Neural cell (in vitro differentiated cells): ENCODE measurements around the gene RC3H1. TPM values are rescaled to one million over a fixed set of nuclear protein-coding genes. Genes with fewer than 3 reads are reported as not detected.

Experiments used
- H2AFZ ChIP-seq: fragments of 200-600, 300-800 bp; sonication (generic), shearing (Covaris generic); 2 replicates; pipeline ENCODE4 v1.6.0; 2014; ENCODE audit warnings: low read depth, mild to moderate bottlenecking, antibody characterized with exemption, low read length, moderate library complexity
- H3F3A ChIP-seq: fragments of 200-600 bp; shearing (Covaris generic); 2 replicates; pipeline ENCODE4 v1.6.1; 2016; ENCODE audit warnings: mild to moderate bottlenecking, moderate library complexity, mixed read lengths, antibody characterized with exemption, low read length; ENCODE audit not compliant: insufficient read depth, poor library complexity, severe bottlenecking
- H3K27ac ChIP-seq: fragments of 200-600, 300-800 bp; sonication (generic), shearing (Covaris generic); 2 replicates; pipeline ENCODE4 v1.5.1; 2014; ENCODE audit warnings: mild to moderate bottlenecking, low read length, moderate library complexity
- H3K27me3 ChIP-seq: fragments of 300-800, 200-600 bp; sonication (generic), shearing (Covaris generic); 2 replicates; pipeline ENCODE4 v1.6.0; 2014; ENCODE audit warnings: mild to moderate bottlenecking, low read depth, low read length, moderate library complexity; ENCODE audit not compliant: insufficient read depth
- H3K36me3 ChIP-seq: fragments of 300-800, 200-600 bp; sonication (generic), shearing (Covaris generic); 2 replicates; pipeline ENCODE4 v1.5.1; 2014; ENCODE audit warnings: mild to moderate bottlenecking, antibody characterized with exemption, low read length, moderate library complexity; ENCODE audit not compliant: insufficient read depth
- H3K4me2 ChIP-seq: fragments of 300-800, 200-600 bp; sonication (generic), shearing (Covaris generic); 2 replicates; pipeline ENCODE4 v1.6.0; 2014; ENCODE audit warnings: mild to moderate bottlenecking, low read length
- H3K4me3 ChIP-seq: fragments of 300-800, 200-600 bp; sonication (generic), shearing (Covaris generic); 2 replicates; pipeline ENCODE4 v1.5.1; 2014; ENCODE audit warnings: mild to moderate bottlenecking, low read length, moderate library complexity
- H3K79me2 ChIP-seq: fragments of 200-600 bp; shearing (Covaris generic); replicated peaks from 2 replicates; pipeline ENCODE4 v1.6.0; 2014; ENCODE audit warnings: mild to moderate bottlenecking, low read length, moderate library complexity; ENCODE audit not compliant: insufficient read depth
- H3K9ac ChIP-seq: fragments of 300-800, 200-600 bp; sonication (generic), shearing (Covaris generic); 2 replicates; pipeline ENCODE4 v1.6.1; 2016; ENCODE audit warnings: mild to moderate bottlenecking, low read length, mixed read lengths
- H3K9me2 ChIP-seq: fragments of 200-600 bp; shearing (Covaris generic); 2 replicates; pipeline ENCODE4 v1.6.1; 2016; ENCODE audit warnings: mild to moderate bottlenecking, low read length, mixed read lengths; ENCODE audit not compliant: insufficient read depth
- H3K9me3 ChIP-seq: fragments of 200-600, 300-800 bp; sonication (generic), shearing (Covaris generic); 2 replicates; pipeline ENCODE4 v1.6.1; 2016; ENCODE audit warnings: mild to moderate bottlenecking, mixed run types, low read length, moderate library complexity, mixed read lengths
- H4K20me1 ChIP-seq: fragments of 200-600 bp; shearing (Covaris generic); 2 replicates; pipeline ENCODE4 v1.6.1; 2016; ENCODE audit warnings: mild to moderate bottlenecking, mixed run types; ENCODE audit not compliant: insufficient read depth
- EP300 ChIP-seq: fragments of 450-650 bp; conservative IDR thresholded peaks from 2 replicates; pipeline ENCODE4 v1.6.1; 2014; ENCODE audit warnings: antibody characterized with exemption, mild to moderate bottlenecking, moderate library complexity; ENCODE audit not compliant: poor library complexity, severe bottlenecking
- EZH2 ChIP-seq: fragments of 200-600, 300-800 bp; shearing (Covaris generic), sonication (generic); IDR thresholded peaks from 2 replicates; pipeline ENCODE4 v1.6.1; 2014; ENCODE audit warnings: antibody characterized with exemption, low read length, borderline replicate concordance, mild to moderate bottlenecking; ENCODE audit not compliant: insufficient read depth, poor library complexity, severe bottlenecking
- MXI1 ChIP-seq: fragments of 450-650 bp; conservative IDR thresholded peaks from 2 replicates; pipeline ENCODE4 v1.6.1; 2014; ENCODE audit warnings: antibody characterized with exemption, mild to moderate bottlenecking; ENCODE audit not compliant: poor library complexity, severe bottlenecking
- POLR2AphosphoS5 ChIP-seq: IDR thresholded peaks from 2 replicates; pipeline ENCODE4 v1.6.1; 2012
- RAD21 ChIP-seq: fragments of 450-650 bp; conservative IDR thresholded peaks from 2 replicates; pipeline ENCODE4 v1.6.1; 2014; ENCODE audit warnings: antibody characterized with exemption, mild to moderate bottlenecking, moderate library complexity
- SMC3 ChIP-seq: fragments of 450-650 bp; conservative IDR thresholded peaks from 2 replicates; pipeline ENCODE4 v1.6.1; 2014; ENCODE audit warnings: antibody characterized with exemption, mild to moderate bottlenecking, moderate library complexity; ENCODE audit not compliant: poor library complexity
- TAF1 ChIP-seq: IDR thresholded peaks from 2 replicates; pipeline ENCODE4 v1.6.1; 2012; ENCODE audit warnings: low read depth
- polyA plus RNA-seq: library from polyadenylated mRNA; depleted of rRNA; stranded (reverse); fragments of >200 nt; gene quantifications from 2 replicates; pipeline ENCODE4 v1.2.3, GENCODE V29; 2014
- TF ChIP-seq, protein P1 (sequence below): IDR thresholded peaks from 2 replicates; pipeline ENCODE4 v1.6.1; 2012; ENCODE audit warnings: borderline replicate concordance
- TF ChIP-seq, protein P2 (sequence below): fragments of 450-650 bp; IDR thresholded peaks from 2 replicates; pipeline ENCODE4 v1.5.1; 2014; ENCODE audit warnings: antibody characterized with exemption, mild to moderate bottlenecking, moderate library complexity; ENCODE audit not compliant: poor library complexity, severe bottlenecking

Gene RC3H1
- polyA plus RNA-seq, 1 donor from 2014 or later = 12.8 TPM

DNA sequence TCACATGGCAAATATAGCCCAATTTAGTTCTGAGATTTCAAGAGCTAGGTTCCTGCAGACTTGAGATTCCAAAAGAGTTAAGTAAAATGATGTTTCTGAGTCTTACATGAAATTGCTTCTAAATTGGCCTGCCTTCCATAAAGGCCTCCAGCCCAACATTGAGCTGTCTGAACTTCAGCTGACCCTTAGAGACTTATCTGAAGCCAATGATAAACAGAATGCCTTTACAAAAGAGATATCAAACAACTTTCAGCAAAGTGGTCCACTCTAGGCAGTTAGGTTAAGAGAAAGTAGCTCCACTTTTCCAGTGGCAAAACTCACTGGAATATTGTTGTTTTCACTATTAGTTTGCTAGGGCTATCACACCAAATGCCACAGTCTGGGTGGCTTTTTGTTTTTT, 6.3 kb upstream of the RC3H1 start:
- Histone ChIP-seq H3K27ac (no peak overlapping the region), H3K9ac (no peak overlapping the region), H3K9me3 (no peaks in the 10 kb centered on the region), H3F3A (no peaks in the 10 kb centered on the region), H4K20me1 (no peaks in the 10 kb centered on the region), H3K36me3 (no peaks in the 10 kb centered on the region), H3K9me2 (no peaks in the 10 kb centered on the region), H3K4me3 (no peak overlapping the region), H3K79me2 (no peaks in the 10 kb centered on the region), H2AFZ (no peak overlapping the region), H3K4me2 (no peak overlapping the region), H3K27me3 (no peaks in the 10 kb centered on the region)
- TF ChIP-seq, protein P1, sequence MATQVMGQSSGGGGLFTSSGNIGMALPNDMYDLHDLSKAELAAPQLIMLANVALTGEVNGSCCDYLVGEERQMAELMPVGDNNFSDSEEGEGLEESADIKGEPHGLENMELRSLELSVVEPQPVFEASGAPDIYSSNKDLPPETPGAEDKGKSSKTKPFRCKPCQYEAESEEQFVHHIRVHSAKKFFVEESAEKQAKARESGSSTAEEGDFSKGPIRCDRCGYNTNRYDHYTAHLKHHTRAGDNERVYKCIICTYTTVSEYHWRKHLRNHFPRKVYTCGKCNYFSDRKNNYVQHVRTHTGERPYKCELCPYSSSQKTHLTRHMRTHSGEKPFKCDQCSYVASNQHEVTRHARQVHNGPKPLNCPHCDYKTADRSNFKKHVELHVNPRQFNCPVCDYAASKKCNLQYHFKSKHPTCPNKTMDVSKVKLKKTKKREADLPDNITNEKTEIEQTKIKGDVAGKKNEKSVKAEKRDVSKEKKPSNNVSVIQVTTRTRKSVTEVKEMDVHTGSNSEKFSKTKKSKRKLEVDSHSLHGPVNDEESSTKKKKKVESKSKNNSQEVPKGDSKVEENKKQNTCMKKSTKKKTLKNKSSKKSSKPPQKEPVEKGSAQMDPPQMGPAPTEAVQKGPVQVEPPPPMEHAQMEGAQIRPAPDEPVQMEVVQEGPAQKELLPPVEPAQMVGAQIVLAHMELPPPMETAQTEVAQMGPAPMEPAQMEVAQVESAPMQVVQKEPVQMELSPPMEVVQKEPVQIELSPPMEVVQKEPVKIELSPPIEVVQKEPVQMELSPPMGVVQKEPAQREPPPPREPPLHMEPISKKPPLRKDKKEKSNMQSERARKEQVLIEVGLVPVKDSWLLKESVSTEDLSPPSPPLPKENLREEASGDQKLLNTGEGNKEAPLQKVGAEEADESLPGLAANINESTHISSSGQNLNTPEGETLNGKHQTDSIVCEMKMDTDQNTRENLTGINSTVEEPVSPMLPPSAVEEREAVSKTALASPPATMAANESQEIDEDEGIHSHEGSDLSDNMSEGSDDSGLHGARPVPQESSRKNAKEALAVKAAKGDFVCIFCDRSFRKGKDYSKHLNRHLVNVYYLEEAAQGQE = no peak
- TF ChIP-seq POLR2AphosphoS5 (no peak), SMC3 (no peak), EZH2 (no peak), TAF1 (no peak), RAD21 (no peak), EP300 (no peak), MXI1 (no peak)
- TF ChIP-seq, protein P2, sequence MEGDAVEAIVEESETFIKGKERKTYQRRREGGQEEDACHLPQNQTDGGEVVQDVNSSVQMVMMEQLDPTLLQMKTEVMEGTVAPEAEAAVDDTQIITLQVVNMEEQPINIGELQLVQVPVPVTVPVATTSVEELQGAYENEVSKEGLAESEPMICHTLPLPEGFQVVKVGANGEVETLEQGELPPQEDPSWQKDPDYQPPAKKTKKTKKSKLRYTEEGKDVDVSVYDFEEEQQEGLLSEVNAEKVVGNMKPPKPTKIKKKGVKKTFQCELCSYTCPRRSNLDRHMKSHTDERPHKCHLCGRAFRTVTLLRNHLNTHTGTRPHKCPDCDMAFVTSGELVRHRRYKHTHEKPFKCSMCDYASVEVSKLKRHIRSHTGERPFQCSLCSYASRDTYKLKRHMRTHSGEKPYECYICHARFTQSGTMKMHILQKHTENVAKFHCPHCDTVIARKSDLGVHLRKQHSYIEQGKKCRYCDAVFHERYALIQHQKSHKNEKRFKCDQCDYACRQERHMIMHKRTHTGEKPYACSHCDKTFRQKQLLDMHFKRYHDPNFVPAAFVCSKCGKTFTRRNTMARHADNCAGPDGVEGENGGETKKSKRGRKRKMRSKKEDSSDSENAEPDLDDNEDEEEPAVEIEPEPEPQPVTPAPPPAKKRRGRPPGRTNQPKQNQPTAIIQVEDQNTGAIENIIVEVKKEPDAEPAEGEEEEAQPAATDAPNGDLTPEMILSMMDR = no peak

DNA sequence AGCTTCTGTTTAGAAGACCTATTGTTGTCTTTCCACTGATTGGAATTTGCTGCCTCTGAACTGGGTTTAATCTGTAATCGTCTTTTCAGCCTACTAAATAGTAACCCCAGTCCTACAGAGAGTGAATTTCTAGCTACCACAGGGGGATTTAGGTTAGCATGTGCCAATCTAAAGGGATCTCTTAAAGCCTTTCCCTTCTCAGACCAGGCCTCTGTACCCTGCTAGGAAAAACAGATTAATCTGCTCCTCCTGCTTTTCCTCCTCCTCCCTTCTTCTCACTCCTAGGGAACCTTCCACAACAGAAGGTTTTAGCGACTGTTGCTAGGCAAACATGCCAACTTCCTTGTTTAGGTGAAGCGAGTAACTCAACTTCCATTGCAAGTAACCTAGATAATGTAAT, 1.3 kb upstream of the RC3H1 start:
- no peaks in the 10 kb centered on the region for H4K20me1 ChIP-seq
- TF ChIP-seq MXI1 = no peak
- no peaks in the 10 kb centered on the region for H3K9me2 ChIP-seq
- no peak overlapping the region for H3K4me3 ChIP-seq
- no peak overlapping the region for H3K4me2 ChIP-seq
- H3K36me3 ChIP-seq = no peaks in the 10 kb centered on the region
- H3K9ac ChIP-seq = no peak overlapping the region
- no peak overlapping the region for H3K27ac ChIP-seq
- H3F3A ChIP-seq = peaks cover 5% of the 10 kb centered on the region
- no peak overlapping the region for H2AFZ ChIP-seq
- peaks cover 33% of the 10 kb centered on the region for H3K79me2 ChIP-seq
- no peaks in the 10 kb centered on the region for H3K27me3 ChIP-seq
- H3K9me3 ChIP-seq = no peaks in the 10 kb centered on the region

DNA sequence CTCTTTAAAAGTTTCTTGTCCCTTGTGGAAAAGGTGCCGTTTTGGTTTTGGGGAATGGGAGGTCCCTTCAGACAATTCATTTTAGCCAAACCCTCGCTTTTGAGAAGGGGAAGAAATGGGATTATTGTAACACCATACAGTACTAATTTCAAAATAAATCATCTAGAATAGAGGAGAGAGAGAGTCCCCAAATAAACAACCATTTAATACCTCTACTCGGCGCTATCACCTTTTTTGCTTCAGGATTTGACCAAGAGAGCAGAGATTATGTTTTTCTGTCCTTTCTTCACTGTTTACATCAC, 770 bp upstream of the RC3H1 start:
- Histone ChIP-seq H3K4me3 (peak overlapping the region; percentile 94), H3K27ac (peak overlapping the region; percentile 81), H3K9me2 (no peaks in the 10 kb centered on the region), H3K79me2 (peaks cover 38% of the 10 kb centered on the region), H3F3A (peaks cover 5% of the 10 kb centered on the region), H4K20me1 (no peaks in the 10 kb centered on the region), H3K36me3 (no peaks in the 10 kb centered on the region), H2AFZ (peak overlapping the region; percentile 90), H3K27me3 (no peaks in the 10 kb centered on the region), H3K9me3 (no peaks in the 10 kb centered on the region), H3K9ac (peak overlapping the region; percentile 95), H3K4me2 (peak overlapping the region; percentile 62)
- no peak for TF ChIP-seq MXI1
- TF ChIP-seq EZH2 = no peak
- no peak for TF ChIP-seq EP300
- TF ChIP-seq SMC3 = no peak
- TF ChIP-seq, protein P1 = no peak
- TF ChIP-seq TAF1 = no peak
- no peak for TF ChIP-seq RAD21
- TF ChIP-seq, protein P2 = no peak
- no peak for TF ChIP-seq POLR2AphosphoS5
